IPS-NIHi7 (cell line): ENCODE data around the gene COL5A1.
"Not testable (repeated sequence)": the region's sequence is repeated elsewhere in the genome, so short reads cannot be mapped to it uniquely, and the experiment has no call there.

Source experiments
- DNase-seq: peaks from one replicate; pipeline ENCODE4 v3.0.0; 2012; ENCODE audit warnings: mixed read lengths; ENCODE audit errors: extremely low spot score

The COL5A1 gene

DNA sequence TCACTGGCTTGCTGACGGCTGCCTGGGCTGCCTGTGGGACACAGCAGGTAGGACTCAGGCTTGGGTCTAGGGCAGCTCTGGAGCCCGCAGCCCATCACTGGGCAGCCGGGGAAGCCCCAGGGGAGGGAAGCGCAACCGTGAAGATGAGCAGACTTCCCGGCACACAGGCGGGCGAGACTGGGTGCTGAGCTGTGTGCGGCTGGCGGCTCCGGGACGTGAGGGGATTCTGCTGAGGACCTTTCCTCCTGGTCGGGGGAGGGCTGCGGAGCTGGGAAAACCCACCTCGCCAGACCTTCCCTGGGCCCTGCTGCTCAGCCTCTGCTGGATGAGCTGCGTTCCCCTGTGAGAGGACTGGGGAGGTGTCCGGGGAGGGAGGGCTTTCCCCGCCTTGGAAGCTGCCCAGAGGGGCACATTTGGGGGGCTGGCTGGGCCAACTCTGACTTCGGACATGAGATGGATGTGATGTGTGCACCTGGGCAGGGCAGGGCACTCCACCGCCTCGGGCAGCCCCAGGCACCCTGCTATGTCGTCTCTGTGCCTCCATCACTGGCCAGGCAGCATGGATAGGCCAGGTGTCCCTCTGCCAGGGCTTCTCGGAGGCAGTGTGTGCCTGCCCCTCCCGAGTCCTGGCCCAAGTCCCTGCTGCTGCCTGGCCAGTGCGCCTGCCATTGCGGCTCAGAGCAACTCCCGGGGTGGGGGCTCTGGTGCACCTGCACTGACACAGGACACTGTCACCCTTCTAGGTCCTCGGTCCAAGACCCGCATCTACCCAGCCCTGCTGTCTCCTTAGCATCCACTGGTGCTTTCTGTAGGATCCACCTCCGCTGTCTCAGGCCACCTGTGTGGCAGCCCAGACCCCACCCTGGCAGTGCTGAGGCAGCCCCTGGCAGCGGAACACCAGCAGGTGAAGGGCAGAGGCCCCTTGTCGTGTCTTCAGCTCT, 66.4 kb downstream of the COL5A1 start:
- DNase-seq, result no peak

- DNase-seq, result no peak
Measured at GRCh38 chr9:134708672-134709038, 67.1 kb downstream of the COL5A1 start.

DNA sequence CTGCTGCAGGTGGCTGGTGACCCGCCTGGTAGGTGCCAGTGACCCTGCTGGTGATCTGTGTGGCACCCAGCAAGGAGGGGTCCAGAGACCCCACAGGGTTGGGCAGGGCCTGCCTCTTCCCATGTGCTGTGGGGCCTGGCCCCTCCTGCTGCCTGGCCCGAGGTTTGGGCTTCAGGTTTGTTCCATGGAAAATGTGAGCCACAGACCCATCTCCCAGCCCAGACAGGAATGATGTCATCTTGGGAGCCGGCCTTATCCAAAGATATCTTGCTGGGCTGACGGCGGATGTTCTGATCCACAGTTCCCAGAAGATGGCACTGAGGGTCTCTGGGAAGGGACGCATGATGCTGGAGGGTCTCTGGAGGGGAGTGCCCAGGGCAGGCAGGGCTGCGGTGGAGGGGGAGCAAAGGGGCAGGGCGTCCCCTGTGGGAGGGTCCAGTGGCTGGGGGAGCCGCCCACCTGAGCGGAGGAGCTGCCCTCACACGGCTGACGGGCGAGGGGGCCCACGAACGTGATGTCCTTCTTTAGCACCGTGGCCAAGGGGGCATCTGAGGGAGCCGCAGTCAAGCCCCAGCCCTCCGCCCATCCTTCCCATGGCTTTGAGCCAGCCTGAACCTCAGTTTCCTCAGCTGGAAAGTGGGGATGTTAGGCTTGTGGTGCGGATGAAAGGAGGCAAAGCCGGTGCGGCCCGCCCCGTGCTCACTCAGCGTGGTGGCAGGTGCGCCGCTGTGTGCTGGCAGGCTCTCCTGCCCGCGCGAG, 68.1 kb downstream of the COL5A1 start:
- DNase-seq, result no peak

DNA sequence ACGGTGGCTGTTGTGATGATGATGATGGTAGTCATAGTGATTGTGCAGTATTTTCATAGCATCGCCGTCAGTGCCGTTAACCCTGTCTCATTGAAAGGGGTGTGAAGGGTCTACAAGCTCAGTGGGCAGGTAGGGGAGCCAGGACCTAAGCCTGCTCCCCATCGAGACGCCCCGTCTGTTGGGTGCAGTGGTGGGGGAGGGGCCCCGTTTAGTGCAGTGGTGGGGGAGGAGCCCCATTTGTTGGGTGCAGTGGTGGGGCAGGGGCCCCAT, 68.6 kb downstream of the COL5A1 start:
- no peak for DNase-seq

DNA sequence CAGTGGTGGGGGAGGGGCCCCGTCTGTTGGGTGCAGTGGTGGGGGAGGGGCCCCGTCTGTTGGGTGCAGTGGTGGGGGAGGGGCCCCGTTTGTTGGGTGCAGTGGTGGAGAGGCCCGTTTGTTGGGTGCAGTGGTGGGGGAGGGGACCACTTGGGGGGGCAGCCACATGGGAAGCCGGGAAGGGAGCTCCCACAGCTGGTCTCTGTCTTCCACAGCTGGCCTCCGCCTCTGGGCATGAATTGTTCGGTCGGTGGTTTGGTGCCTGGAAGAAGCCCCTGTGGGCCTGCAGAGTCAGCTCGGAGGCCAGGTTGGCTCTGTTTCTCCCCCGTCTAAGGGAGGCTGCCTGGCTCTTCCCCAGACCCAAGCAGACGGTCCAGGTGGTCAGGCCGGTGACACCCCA, 69.3 kb downstream of the COL5A1 start:
- no peak for DNase-seq

DNA sequence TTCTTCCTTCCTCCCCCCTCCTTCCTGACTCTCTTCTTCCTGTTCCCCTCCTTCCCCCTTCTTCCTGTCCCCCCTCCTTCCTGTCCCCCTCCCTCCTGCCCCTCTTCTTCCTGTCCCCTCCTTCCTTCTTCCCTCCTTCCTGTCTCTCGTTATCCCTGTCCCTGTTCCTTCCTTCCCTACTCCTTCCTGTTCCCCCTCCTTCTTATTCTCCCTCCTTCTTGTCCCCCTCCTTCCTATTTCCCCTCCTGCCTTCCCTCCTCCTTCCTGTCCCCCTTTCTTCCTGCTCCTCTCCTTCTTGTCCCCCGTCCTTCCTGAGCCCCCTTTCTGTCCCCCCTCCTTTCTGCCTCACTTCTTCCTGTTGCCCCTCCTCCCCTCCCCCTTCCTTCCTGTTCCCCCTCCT, 70.6 kb downstream of the COL5A1 start:
- no peak for DNase-seq

DNA sequence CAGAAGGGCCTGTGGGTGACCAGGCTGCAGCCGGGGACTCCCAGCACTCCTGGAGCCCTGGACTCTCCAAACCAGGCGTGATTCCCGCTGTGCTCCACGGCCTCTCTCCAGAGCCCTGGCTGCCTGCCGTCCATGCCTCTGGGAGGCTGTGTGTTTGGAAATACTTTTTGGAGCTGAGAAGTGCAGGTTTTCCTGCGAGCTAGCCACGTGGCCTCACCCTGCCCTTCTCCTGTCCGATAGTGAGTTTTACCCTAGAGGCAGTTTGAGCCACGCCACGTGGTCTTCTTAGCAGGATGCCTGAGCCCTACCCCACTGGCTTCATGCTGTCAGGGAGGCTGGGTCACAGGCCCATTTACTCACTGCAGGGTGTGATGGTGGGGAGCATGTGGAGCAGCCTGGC, 71.3 kb downstream of the COL5A1 start:
- no peak for DNase-seq

- DNase-seq, result not testable (repeated sequence)
Measured at GRCh38 chr9:134715536-134715935, 73.9 kb downstream of the COL5A1 start.

GRCh38 chr9:134716067-134716466, 74.5 kb downstream of the COL5A1 start:
- no peak for DNase-seq

DNA sequence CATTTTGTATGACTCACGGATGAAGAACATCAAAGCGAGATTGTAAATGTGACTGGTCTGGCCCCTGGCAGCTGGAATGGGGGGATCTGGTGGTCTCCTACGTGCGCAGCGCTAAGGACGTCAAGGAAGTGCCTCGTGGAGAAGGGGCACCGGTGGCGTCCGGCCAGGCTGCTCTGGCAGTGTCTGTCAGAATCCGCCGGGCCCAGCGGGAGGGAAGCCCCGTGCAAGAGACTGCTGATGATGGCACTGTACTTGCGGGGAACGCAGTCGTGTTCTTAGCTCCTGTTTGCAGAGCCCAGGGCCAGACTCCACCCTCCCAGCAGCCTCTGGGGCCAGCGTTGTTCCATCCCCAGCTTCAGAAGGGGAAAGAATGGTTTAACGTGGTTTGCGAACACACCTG, 75.5 kb downstream of the COL5A1 start:
- no peak for DNase-seq

- no peak for DNase-seq
Measured at GRCh38 chr9:134717924-134718645, 76.5 kb downstream of the COL5A1 start.

DNA sequence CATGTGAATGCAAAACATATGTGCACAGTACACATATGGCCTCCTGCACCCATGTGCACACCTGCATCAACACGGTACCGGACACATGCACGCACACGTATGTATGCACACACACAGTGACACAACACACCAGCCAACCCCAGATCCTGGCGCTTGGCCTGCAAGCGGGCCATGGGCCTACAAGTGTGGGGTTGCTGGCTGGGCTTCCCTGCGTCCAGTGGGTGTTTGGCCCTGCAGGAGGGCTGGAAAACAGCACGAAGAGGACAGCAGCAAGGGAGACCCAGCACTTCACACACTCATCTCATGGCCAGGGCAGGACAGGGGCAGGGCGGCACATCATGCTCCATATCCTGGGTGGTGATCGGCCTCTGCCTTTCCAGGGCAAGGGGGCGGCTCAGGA, 77.7 kb downstream of the COL5A1 start:
- no peak for DNase-seq

DNA sequence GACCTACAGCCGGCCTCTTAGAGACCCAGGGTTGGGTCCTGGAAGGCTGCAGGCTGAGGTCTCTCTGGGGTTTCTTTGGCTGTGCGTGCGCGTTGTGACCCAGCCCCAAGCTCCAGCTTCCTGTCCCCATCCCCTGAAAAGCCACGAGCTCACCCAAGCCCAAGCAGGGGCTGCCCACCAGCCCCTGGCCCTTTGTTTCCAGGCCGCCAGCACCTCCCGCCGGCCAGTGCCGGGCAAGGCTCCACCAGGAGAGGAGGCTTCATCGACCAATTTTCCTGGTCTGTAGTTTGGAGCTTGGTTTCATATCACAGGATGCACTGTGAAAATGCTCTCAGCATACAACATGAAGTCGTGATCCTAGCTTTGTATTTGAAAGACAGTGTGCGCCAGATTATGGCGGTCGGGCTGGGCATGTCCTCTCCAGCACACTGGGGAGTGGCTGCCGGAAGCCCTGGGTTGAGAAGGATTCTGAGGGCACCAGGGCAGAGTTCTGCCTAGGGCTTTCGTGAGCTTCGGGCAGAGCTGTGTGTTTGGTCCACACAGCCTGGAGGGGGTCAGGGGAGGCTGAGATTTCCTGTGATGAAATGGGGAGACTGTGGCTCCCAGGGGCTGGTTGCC, 78.6 kb downstream of the COL5A1 start:
- no peak for DNase-seq

GRCh38 chr9:134720796-134721195, 79.2 kb downstream of the COL5A1 start:
- no peak for DNase-seq

GRCh38 chr9:134721344-134721743, 79.7 kb downstream of the COL5A1 start:
- no peak for DNase-seq

DNA sequence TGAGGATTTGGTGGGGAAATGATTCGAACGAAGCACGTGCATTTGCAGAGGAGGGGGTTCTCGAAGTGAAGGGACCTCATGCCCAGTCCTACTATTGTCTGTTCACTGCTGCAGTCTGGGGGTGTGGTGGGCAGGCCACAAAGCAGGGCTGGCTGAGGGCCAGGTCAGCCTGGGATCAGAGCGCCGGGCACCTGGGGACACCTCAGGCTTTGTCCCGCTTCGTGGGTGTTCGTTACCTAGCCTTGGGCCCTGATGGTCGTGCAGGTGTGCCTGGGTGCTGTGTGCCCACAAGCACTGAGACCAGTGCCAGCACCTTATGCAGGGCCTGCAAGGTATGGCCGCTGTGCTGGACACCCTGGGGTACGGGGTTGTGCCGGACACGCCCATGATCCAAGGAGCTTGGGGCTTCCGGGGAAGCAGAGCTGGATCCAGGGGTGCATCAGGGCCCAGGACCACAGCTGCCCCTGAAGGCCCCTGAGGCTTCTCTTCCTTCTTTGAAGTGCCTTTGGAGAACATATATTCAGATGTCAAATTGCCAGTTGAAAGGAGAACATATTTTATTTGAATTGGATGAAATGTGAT, 80.6 kb downstream of the COL5A1 start:
- no peak for DNase-seq

- no peak for DNase-seq
Measured at GRCh38 chr9:134723037-134723436, 81.4 kb downstream of the COL5A1 start.

DNA sequence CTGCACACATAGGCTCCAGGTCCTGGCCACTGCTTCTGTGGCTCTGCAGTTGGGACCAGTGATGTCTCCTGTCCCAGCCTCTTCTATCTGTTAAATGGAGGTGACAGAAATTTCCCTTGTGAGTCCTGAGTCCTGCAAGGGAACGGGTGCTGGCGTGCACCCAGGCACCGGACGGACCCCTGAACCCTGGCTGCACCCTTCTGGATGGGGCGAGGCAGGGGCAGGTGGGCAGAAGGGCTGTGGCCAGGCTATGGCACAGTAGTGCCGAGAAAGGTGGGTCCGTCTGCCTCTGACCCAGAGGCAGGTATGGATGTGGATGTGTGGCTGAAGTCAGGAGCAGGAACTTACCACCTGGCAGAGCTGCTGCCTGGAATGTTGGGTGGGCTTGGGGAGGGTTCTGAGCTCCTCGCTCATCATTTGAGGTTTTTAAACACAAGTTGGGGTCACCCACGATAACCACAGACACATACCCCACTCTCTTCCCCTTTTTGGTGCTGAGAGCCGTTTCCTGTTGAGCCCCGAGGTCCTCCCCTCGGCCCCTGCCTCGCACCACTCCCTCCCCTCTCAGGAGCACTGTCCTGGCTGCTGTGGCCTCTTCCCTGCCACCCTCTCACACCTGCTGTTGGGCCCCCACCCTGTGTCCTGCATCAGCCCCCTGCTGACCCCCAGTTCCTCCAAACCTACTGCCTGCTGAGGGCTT, 82.0 kb downstream of the COL5A1 start:
- no peak for DNase-seq

GRCh38 chr9:134724202-134724911, 82.8 kb downstream of the COL5A1 start:
- DNase-seq, result no peak

- no peak for DNase-seq
Measured at GRCh38 chr9:134724912-134725604, 83.5 kb downstream of the COL5A1 start.
